Erythroblast (primary cell): ENCODE results near the gene ABAT.
"Not testable (repeated sequence)": the region's sequence is repeated elsewhere in the genome, so short reads cannot be mapped to it uniquely, and the experiment has no call there.

Experiments
- DNase-seq, 2 experiments: peaks; one replicate each; lab custom pipeline; 2025; lab: John Stamatoyannopoulos, UW
- GATA1 ChIP-seq: IDR thresholded peaks from 2 replicates; pipeline ENCODE4 v1.6.1; 2011; ENCODE audit warnings: low read depth, mild to moderate bottlenecking, control low read depth, low read length, moderate library complexity
- POLR2A ChIP-seq: IDR thresholded peaks from 2 replicates; pipeline ENCODE4 v1.6.1; 2011; ENCODE audit warnings: mild to moderate bottlenecking, low read length

Gene ABAT

DNA sequence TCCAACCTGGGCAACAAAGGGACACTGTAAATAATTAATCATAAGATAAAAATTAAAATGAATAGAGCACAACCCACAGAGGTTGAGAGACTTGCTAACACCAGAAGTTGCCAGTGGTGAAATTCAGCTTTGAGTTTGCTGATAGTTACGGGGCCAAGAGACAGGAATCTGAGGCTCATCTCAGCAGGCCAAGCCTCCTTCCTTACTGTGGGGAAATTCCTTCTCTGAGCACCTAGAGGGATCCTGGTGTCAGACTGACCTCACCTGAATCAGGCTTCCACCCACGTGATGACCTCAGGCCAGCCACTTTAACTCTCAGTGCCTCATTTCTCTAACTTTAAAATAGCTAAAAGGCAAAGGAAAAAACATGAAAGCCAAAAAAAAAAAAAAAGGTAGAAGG, 4.7 kb downstream of the ABAT start:
- DNase-seq, result no peak
- TF ChIP-seq GATA1 (no peak), POLR2A (no peak)

DNA sequence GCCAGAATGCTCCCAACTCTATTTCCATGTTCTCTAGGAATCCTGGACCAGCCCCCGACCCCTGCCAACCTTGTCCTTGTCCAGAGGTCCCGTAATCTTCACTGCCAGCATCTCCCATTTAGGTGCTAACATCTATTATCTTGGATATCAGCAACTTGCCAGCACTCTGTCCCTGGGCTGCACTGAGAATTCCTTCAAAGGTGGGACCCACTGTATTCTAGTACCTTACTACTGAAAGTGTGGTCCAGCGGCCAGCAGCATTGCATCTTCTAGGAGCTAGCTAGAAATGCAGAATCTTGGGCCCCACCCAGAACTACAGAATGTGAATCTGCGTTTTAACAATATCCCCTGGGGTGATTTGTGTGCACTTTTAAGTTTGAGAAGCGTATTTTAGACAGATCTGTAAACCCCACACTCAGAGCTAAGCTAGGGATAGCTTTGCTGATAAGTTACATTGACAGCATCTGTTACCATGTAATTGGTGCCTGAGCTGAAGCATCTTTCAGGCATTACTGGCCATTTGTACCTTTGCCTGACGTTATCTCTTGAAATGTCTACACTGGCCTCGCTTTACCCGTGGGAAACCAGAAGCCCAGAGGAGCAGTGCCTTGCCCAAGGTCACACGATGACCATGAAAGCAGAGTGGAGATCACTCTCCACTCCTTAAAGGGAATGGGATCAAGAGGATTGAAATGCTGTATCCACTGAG, 8.3 kb downstream of the ABAT start:
- TF ChIP-seq POLR2A (no peak), GATA1 (no peak)
- no peak for DNase-seq

DNA sequence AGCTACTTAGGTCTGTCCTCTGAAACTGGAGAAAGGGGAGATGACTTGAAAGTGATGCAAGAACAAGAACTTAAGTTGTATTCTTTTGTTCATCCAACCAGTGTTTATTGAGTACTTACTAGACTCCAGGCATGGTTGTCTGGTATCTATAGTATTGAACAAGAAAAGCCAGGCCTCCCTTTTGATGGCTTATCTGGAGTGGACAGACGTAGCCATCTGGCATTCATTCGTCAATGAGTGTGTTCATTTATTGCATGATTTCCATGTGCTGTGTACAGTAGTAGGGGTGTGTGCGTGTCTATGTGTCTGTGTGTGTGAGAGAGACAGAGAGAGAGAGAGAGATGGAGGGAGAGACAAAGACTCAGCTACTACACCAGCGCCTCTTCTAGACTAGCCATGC, 9.2 kb downstream of the ABAT start:
- no peak for TF ChIP-seq GATA1
- no peak for TF ChIP-seq POLR2A
- peak in 1 of 2 experiments; percentile 20 for DNase-seq

DNA sequence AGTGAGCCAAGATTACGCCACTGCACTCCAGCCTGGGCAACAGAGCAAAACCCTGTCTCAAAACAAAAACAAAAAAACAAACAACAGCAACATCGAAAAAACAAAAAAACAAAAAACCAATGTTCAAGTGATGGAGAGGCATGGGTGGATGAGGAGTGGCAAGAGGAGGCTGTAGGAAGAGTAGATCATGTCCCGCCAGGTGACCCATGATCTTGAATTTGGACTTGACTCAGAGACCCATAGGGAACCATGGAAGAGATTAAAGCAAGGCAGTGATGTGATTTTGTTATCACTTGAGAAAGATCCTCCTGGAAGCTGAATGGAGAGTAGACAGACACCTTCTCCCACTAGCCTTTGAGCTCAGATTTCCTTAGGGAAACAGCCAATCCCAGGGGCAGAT, 11.2 kb downstream of the ABAT start:
- DNase-seq, result no peak
- TF ChIP-seq POLR2A (no peak), GATA1 (no peak)

- DNase-seq, result no peak
- no peak for TF ChIP-seq POLR2A
- TF ChIP-seq GATA1, result no peak
These were observed 11.7 kb downstream of the ABAT start for GRCh38 chr16:8686031-8686621.

- no peak for DNase-seq
- TF ChIP-seq GATA1 (no peak), POLR2A (no peak)
These were observed 12.5 kb downstream of the ABAT start for GRCh38 chr16:8686879-8687278.

GRCh38 chr16:8689686-8690085, 15.3 kb downstream of the ABAT start:
- no peak for DNase-seq
- no peak for TF ChIP-seq GATA1
- TF ChIP-seq POLR2A, result no peak

DNA sequence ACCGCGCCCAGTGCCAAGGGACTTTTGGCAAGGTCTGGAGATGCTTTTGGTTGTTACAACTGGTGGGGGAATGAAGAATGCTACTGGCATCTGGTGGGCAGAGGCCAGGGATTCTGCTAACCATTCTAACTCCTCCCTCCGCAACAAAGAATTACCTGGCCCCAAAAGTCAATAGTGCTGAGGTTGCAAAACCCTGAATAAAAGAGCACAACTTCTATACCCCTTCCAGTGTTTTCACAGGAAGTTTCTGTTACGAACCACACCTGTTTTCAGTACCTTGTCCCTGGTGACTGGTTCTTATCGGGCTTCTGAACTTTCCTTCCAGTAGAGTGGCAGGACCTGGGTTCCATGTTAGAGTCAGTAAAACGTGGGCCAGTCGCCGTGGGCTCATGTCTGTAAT, 17.3 kb downstream of the ABAT start:
- no peak for TF ChIP-seq POLR2A
- TF ChIP-seq GATA1, result no peak
- DNase-seq, result no peak

DNA sequence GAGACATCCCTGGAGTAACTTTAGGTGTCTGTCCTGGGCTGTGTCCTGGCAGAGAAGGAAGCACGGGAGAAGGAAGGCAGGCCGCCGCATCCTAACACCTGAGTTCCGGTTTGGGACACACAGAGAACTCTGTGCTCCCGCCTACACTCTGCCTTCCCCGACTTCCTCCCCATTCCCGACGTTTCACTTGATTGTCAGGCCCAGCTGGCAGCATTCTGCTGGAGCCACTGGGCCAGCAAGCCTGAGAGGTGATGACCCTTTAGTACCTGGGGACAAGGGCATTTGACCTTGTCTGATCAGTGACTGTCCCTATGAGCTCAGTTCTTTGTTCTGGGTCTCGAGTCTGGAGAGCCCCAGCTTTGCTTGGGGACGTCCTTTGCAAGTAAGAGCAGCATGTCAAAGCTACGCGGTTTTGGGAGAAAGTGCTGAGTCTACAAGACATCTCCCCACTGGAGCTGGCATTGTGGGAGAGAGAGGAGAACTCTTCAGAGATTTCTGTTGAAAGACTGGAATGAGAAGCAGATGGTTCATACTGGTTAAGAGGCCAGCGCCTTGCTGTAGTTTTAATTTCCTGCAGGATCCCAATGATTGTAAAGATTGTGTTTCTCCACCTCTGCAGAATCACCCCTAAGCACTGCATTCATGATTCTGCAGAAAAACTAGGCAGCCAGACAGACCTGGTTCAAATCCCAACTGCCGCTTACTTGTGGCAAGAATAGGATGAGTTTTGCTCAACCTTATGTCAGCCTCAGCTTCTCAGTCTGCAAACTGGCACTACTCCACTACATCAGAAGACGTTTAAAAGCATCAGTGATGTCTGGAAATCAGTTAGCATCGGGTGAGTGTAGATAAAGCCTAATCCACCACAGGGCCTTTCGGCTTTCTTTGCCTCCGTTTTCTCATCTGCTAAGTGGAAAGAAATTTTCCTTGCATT, 20.6 kb downstream of the ABAT start:
- TF ChIP-seq GATA1, result no peak
- TF ChIP-seq POLR2A, result no peak
- DNase-seq, result no peak

GRCh38 chr16:8696880-8697279, 22.5 kb downstream of the ABAT start:
- no peak for TF ChIP-seq POLR2A
- no peak for TF ChIP-seq GATA1

DNA sequence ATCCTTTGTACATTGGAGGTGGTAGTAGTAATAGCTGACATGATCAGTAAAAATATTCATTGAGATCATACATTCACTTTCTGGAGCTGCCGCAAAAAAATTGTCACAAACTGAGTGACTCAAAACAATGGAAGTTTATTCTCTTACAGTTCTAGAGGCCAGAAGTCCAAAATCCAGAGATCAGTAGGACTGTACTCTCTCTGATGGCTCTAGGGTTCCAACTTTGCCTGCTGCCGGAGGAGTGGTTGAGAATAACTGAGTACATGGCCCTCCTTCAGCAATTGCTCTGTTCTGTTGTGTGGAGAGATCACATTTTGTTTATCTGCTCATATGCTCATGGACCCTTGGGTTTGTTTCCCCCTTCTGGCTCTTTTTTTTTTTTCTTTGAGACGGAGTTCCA, 23.5 kb downstream of the ABAT start:
- DNase-seq, result no peak
- TF ChIP-seq POLR2A (no peak), GATA1 (no peak)

More at GRCh38 chr16:8696880-8697279, 22.5 kb downstream of the ABAT start:
- no peak for DNase-seq

GRCh38 chr16:8703693-8704092, 29.3 kb downstream of the ABAT start:
- TF ChIP-seq GATA1, result no peak
- TF ChIP-seq POLR2A, result no peak

DNA sequence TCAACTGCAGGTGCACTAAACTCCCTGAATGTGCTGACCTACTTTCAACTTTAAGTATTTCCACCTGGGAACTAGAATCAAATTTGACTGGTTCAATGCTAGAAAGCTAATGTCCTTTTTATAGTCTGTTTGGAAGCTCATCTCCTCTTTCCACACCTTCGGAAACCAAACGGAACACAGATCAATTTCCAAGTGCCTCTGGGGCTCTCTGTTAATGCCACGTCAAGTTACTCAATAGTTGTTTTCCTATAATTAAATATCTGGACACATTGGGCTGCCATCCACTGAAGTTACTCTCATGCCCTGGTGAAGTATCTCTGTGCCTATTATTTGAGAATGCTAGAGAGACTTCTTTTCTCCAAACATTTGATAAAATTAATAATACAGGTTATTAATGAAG, 29.7 kb downstream of the ABAT start:
- DNase-seq, result no peak
- TF ChIP-seq GATA1 (no peak), POLR2A (no peak)

More at GRCh38 chr16:8703693-8704092, 29.3 kb downstream of the ABAT start:
- no peak for DNase-seq

- not testable (repeated sequence) for DNase-seq
These were observed 30.8 kb downstream of the ABAT start for GRCh38 chr16:8705100-8705822.
